Right cardiac atrium (tissue), 5 donors: Measurements from ENCODE around the gene HS6ST3. TPM values are rescaled to one million over a fixed set of nuclear protein-coding genes. Genes with fewer than 3 reads are reported as not detected.

ENCODE experiments used
- ATAC-seq, 2 donors: fragments of 200-7000 bp; cut with Tn5 transposase; one replicate each; pipeline versions ENCODE4 v1.8.0 to v1.9.1; 2020; ENCODE audit warnings: moderate library complexity in 2 of 2, mild to moderate bottlenecking in 1 of 2
- DNase-seq, 3 donors: peaks; one replicate each; pipeline ENCODE4 v3.0.0-alpha.2; 2020
- H3K27ac ChIP-seq: one replicate; pipeline ENCODE4 v1.5.1; 2013; ENCODE audit warnings: mild to moderate bottlenecking, low read length, control low read depth, moderate library complexity
- H3K27me3 ChIP-seq: one replicate; pipeline ENCODE4 v1.6.1; 2013; ENCODE audit not compliant: control insufficient read depth, insufficient read depth
- H3K4me1 ChIP-seq: one replicate; pipeline ENCODE4 v1.6.1; 2013; ENCODE audit warnings: low read length; ENCODE audit not compliant: control insufficient read depth, insufficient read depth
- H3K4me3 ChIP-seq: one replicate; pipeline ENCODE4 v1.5.1; 2013; ENCODE audit warnings: low read length, control low read depth
- H3K9me3 ChIP-seq: one replicate; pipeline ENCODE4 v1.6.1; 2013; ENCODE audit warnings: low read length; ENCODE audit not compliant: control insufficient read depth
- WGBS: extraction: QIAGEN DNeasy Blood & Tissue Kit; methylation state at CpG from one replicate; pipeline ENCODE4 v1.1.7; 2013; 5-methylcytosine and 5-hydroxymethylcytosine counted together
- intact Hi-C, 4 donors: fragments of 100-400 bp; cut with DNase I; formaldehyde crosslinking; loops; one replicate each; pipeline versions ENCODE4 v1.11.0 to v1.14.0; 2022 to 2023
- polyA plus RNA-seq: library from polyadenylated mRNA; stranded (reverse); fragments of 200-250 nt; gene quantifications from one replicate; pipeline ENCODE4 v1.2.3, GENCODE V29; 2013
- total RNA-seq, 4 donors: library from RNA; stranded (reverse); fragmentation: NEBNext Ultra II Directional; extraction: Animal tissue kit (Norgen Biotek cat#: 25700); gene quantifications; one replicate each; pipeline ENCODE4 v1.2.1, GENCODE V29; 2021
- donor health status: healthy with polysubstance abuse.
- donor health status: DM: no; HTN: yes; CAD: no.
- donor health status: DM: no; HTN: no; CAD: no.
- donor health status: DM: no; HTN: yes; CAD: no; lungs with severe emphysema.
- donor health status: DM: yes; HTN: yes; CAD: no.

Gene HS6ST3
- total and polyA plus RNA-seq, 5 donors: 0.64 to 1.3 (median 0.79) TPM

- Histone ChIP-seq H3K27ac (no peak overlapping the region), H3K4me1 (no peaks in the 10 kb centered on the region), H3K27me3 (no peaks in the 10 kb centered on the region), H3K4me3 (no peak overlapping the region), H3K9me3 (no peaks in the 10 kb centered on the region)
- intact Hi-C loops: no loop called here
- no peak for DNase-seq
- no peak for ATAC-seq
- whole genome bisulfite sequencing: 52% methylated on average over 2 of the region's 2 CpGs
Observed at GRCh38 chr13:96068729-96069128, 21.2 kb upstream of the HS6ST3 start.

GRCh38 chr13:96071504-96071903 lies 18.4 kb upstream of the HS6ST3 start:
- H3K9me3 ChIP-seq: no peaks in the 10 kb centered on the region
- no peaks in the 10 kb centered on the region for H3K4me1 ChIP-seq
- ATAC-seq (no peak), DNase-seq (no peak)
- intact Hi-C loops: no loop called here
- 88% methylated on average over 6 of the region's 6 CpGs for WGBS
- H3K27me3 ChIP-seq: no peaks in the 10 kb centered on the region
- no peak overlapping the region for H3K4me3 ChIP-seq
- H3K27ac ChIP-seq: no peak overlapping the region

- H3K4me1 ChIP-seq: no peaks in the 10 kb centered on the region
- H3K4me3 ChIP-seq: no peak overlapping the region
- intact Hi-C loops: no loop called here
- no peak overlapping the region for H3K27ac ChIP-seq
- DNase-seq: no peak
- 81% methylated on average over 3 of the region's 3 CpGs for WGBS
- H3K9me3 ChIP-seq: no peaks in the 10 kb centered on the region
- no peak for ATAC-seq
- no peaks in the 10 kb centered on the region for H3K27me3 ChIP-seq
Observed at GRCh38 chr13:96072392-96072791, 17.5 kb upstream of the HS6ST3 start.

GRCh38 chr13:96075953-96076543 lies 13.9 kb upstream of the HS6ST3 start:
- intact Hi-C loops: no loop called here
- Histone ChIP-seq H3K27me3 (no peaks in the 10 kb centered on the region), H3K27ac (no peak overlapping the region), H3K4me1 (no peaks in the 10 kb centered on the region), H3K4me3 (no peak overlapping the region), H3K9me3 (no peaks in the 10 kb centered on the region)
- DNase-seq (no peak), ATAC-seq (no peak)
- 59% methylated on average over 3 of the region's 3 CpGs for WGBS

- Histone ChIP-seq H3K27me3 (no peaks in the 10 kb centered on the region), H3K4me1 (no peaks in the 10 kb centered on the region), H3K27ac (no peak overlapping the region), H3K4me3 (no peak overlapping the region), H3K9me3 (no peaks in the 10 kb centered on the region)
- ATAC-seq (no peak), DNase-seq (no peak)
- intact Hi-C loops: no loop called here
- 87% methylated on average over 5 of the region's 5 CpGs for WGBS
Observed at GRCh38 chr13:96080676-96081075, 9.2 kb upstream of the HS6ST3 start.

GRCh38 chr13:96081888-96082287 lies 8.0 kb upstream of the HS6ST3 start:
- H3K27me3 ChIP-seq: no peaks in the 10 kb centered on the region
- no peak overlapping the region for H3K27ac ChIP-seq
- DNase-seq: no peak
- intact Hi-C loops: no loop called here
- WGBS: 24% methylated on average over 2 of the region's 2 CpGs
- no peaks in the 10 kb centered on the region for H3K4me1 ChIP-seq
- no peaks in the 10 kb centered on the region for H3K9me3 ChIP-seq
- H3K4me3 ChIP-seq: no peak overlapping the region
- ATAC-seq: no peak

- H3K4me1 ChIP-seq: no peaks in the 10 kb centered on the region
- intact Hi-C loops: no loop called here
- H3K9me3 ChIP-seq: no peaks in the 10 kb centered on the region
- no peak overlapping the region for H3K27ac ChIP-seq
- H3K4me3 ChIP-seq: no peak overlapping the region
- H3K27me3 ChIP-seq: no peaks in the 10 kb centered on the region
- ATAC-seq (no peak), DNase-seq (no peak)
Observed at GRCh38 chr13:96082640-96083039, 7.3 kb upstream of the HS6ST3 start.

GRCh38 chr13:96086736-96087135 lies 3.2 kb upstream of the HS6ST3 start:
- DNase-seq: no peak
- intact Hi-C loops: no loop called here
- ATAC-seq: no peak
- 92% methylated on average over 1 of the region's 1 CpG for WGBS
- H3K27me3 ChIP-seq: no peaks in the 10 kb centered on the region
- no peak overlapping the region for H3K27ac ChIP-seq
- no peak overlapping the region for H3K4me3 ChIP-seq
- H3K9me3 ChIP-seq: no peaks in the 10 kb centered on the region
- peaks cover 3% of the 10 kb centered on the region for H3K4me1 ChIP-seq

- DNase-seq (no peak), ATAC-seq (no peak)
- 61% methylated on average over 4 of the region's 4 CpGs for WGBS
- H3K4me1 ChIP-seq: peaks cover 3% of the 10 kb centered on the region
- H3K27ac ChIP-seq: no peak overlapping the region
- H3K4me3 ChIP-seq: no peak overlapping the region
- no peaks in the 10 kb centered on the region for H3K9me3 ChIP-seq
- intact Hi-C loops: no loop called here
- no peaks in the 10 kb centered on the region for H3K27me3 ChIP-seq
Observed at GRCh38 chr13:96089139-96089538, 768 bp upstream of the HS6ST3 start.

- ATAC-seq: peak; percentile 25 to 53
- no peaks in the 10 kb centered on the region for H3K27me3 ChIP-seq
- peak; percentile 14 to 51 (median 49) for DNase-seq
- peaks cover 3% of the 10 kb centered on the region for H3K4me1 ChIP-seq
- WGBS: under 1% methylated on average over 129 of the region's 133 CpGs
- peak overlapping the region; percentile 84 for H3K4me3 ChIP-seq
- intact Hi-C loops: no loop called here
- no peak overlapping the region for H3K27ac ChIP-seq
- H3K9me3 ChIP-seq: no peaks in the 10 kb centered on the region
Observed at GRCh38 chr13:96090240-96091101, 564 bp downstream of the HS6ST3 start.

GRCh38 chr13:96091164-96092117 lies 1.5 kb downstream of the HS6ST3 start:
- peak; percentile 36 to 71 (median 60) for DNase-seq
- peak overlapping the region; percentile 84 for H3K4me3 ChIP-seq

More at GRCh38 chr13:96091164-96092117, 1.5 kb downstream of the HS6ST3 start:
- 2% methylated on average over 57 of the region's 57 CpGs for WGBS
- peak; percentile 46 for ATAC-seq
- Histone ChIP-seq H3K27me3 (no peaks in the 10 kb centered on the region), H3K27ac (no peak overlapping the region), H3K9me3 (no peaks in the 10 kb centered on the region), H3K4me1 (peaks cover 3% of the 10 kb centered on the region)
- intact Hi-C loops: no loop called here
